Bronchial epithelial cell (primary cell): ENCODE data around the gene TEKT4. TPM values are rescaled to one million over a fixed set of nuclear protein-coding genes. Genes with fewer than 3 reads are reported as not detected.
A peak's percentile ranks its signal among the peaks of the same experiment; 100 is the strongest.
"Not testable (repeated sequence)": the region's sequence is repeated elsewhere in the genome, so short reads cannot be mapped to it uniquely, and the experiment has no call there.

ENCODE experiments used
- DNase-seq: peaks from one replicate; pipeline ENCODE4 v3.0.0-alpha.2; 2010; ENCODE audit warnings: low read depth
- FAIRE-seq: peaks from 2 replicates; lab custom pipeline; 2011; peaks lifted over from hg19 to GRCh38; lab: Jason Lieb, UNC
- H3K27me3 ChIP-seq: 2 replicates; pipeline ENCODE4 v1.5.1; 2011; ENCODE audit warnings: low read length; ENCODE audit not compliant: control insufficient read depth, insufficient read depth
- H3K36me3 ChIP-seq: 2 replicates; pipeline ENCODE4 v1.5.1; 2011; ENCODE audit warnings: low read length; ENCODE audit not compliant: control insufficient read depth, insufficient read depth
- H3K4me3 ChIP-seq: 2 replicates; pipeline ENCODE4 v1.5.1; 2011; ENCODE audit warnings: mild to moderate bottlenecking, low read depth, low read length, control low read depth
- CTCF ChIP-seq: IDR thresholded peaks from 2 replicates; pipeline ENCODE4 v1.5.1; 2011; ENCODE audit warnings: mild to moderate bottlenecking, moderate library complexity, low read length, control low read depth, inconsistent platforms; ENCODE audit not compliant: insufficient read depth, severe bottlenecking
- total RNA-seq: library from RNA; depleted of rRNA; stranded (reverse); fragments of >200 nt; gene quantifications from 2 replicates; pipeline ENCODE4 v1.2.1, GENCODE V29; 2014

Gene TEKT4
- total RNA-seq, 1 donor from 2014 or later: not detected

GRCh38 chr2:94877129-94877528, 5.9 kb downstream of the TEKT4 start:
- FAIRE-seq: no peak
- no peaks in the 10 kb centered on the region for H3K27me3 ChIP-seq
- DNase-seq: no peak
- H3K4me3 ChIP-seq: no peak overlapping the region
- TF ChIP-seq CTCF: no peak
- H3K36me3 ChIP-seq: no peaks in the 10 kb centered on the region

- peak; percentile 40 for FAIRE-seq
- H3K36me3 ChIP-seq, H3K27me3 ChIP-seq, H3K4me3 ChIP-seq, DNase-seq: not testable (repeated sequence)
These were observed 7.3 kb downstream of the TEKT4 start for GRCh38 chr2:94878575-94878974.

- H3K27me3 ChIP-seq: no peaks in the 10 kb centered on the region
- no peaks in the 10 kb centered on the region for H3K36me3 ChIP-seq
- H3K4me3 ChIP-seq: no peak overlapping the region
- TF ChIP-seq CTCF: no peak
- FAIRE-seq: no peak
- no peak for DNase-seq
These were observed 8.2 kb downstream of the TEKT4 start for GRCh38 chr2:94879314-94879981.

- TF ChIP-seq CTCF: no peak
- H3K4me3 ChIP-seq: no peak overlapping the region
- no peaks in the 10 kb centered on the region for H3K36me3 ChIP-seq
- H3K27me3 ChIP-seq: no peaks in the 10 kb centered on the region
- DNase-seq (no peak), FAIRE-seq (no peak)
These were observed 8.8 kb downstream of the TEKT4 start for GRCh38 chr2:94879982-94880377.

GRCh38 chr2:94880507-94880906, 9.3 kb downstream of the TEKT4 start:
- TF ChIP-seq CTCF: no peak
- FAIRE-seq (no peak), DNase-seq (no peak)
- Histone ChIP-seq H3K4me3 (no peak overlapping the region), H3K27me3 (no peaks in the 10 kb centered on the region), H3K36me3 (no peaks in the 10 kb centered on the region)

GRCh38 chr2:94881070-94881469, 9.8 kb downstream of the TEKT4 start:
- no peak for DNase-seq
- FAIRE-seq: no peak
- H3K4me3 ChIP-seq: no peak overlapping the region
- no peaks in the 10 kb centered on the region for H3K36me3 ChIP-seq
- H3K27me3 ChIP-seq: no peaks in the 10 kb centered on the region
- no peak for TF ChIP-seq CTCF
